ENCODE results near the gene FAM171A2.

DNA sequence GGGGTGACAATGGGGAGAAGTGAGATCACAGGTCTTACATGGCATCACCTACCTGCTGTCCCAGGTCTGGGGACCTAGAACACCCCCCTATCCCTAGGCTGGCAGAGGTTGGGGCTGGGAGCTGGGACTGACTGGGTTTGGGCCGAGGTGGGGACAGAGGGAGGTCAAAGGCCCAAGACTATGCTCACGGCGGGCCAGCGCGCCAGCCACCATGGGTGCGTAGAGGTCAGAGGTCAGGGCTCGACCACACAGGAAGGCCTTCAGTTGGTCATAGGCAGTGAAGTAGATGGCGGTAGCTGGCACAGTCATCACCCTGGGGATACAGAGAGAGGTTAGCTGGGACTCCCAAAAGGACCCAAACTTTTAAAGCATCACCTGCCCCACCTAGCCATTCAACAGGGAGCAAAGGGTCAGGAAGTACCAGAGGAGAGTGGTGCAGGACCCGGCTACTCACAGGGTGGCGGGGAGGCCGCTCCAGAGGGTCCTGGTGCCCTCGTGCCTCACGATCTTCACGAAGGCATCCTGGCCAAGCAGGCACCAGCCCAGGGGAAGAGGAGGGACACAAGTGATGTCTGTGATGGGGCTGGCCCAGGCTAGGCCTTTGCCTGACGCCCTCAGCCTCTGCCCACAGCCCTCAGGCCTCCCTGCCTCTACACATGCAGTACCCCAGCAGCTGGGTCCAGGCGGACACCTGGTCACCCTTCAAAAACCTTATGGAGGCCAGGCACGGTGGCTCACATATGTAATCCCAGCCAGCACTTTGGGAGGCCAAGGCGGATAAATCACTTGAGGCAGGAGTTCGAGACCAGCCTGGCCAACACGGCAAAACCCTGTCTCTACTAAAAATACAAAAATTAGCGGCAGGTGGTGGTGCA, 42.2 kb downstream of the FAM171A2 start:
- TF ChIP-seq, protein P1, sequence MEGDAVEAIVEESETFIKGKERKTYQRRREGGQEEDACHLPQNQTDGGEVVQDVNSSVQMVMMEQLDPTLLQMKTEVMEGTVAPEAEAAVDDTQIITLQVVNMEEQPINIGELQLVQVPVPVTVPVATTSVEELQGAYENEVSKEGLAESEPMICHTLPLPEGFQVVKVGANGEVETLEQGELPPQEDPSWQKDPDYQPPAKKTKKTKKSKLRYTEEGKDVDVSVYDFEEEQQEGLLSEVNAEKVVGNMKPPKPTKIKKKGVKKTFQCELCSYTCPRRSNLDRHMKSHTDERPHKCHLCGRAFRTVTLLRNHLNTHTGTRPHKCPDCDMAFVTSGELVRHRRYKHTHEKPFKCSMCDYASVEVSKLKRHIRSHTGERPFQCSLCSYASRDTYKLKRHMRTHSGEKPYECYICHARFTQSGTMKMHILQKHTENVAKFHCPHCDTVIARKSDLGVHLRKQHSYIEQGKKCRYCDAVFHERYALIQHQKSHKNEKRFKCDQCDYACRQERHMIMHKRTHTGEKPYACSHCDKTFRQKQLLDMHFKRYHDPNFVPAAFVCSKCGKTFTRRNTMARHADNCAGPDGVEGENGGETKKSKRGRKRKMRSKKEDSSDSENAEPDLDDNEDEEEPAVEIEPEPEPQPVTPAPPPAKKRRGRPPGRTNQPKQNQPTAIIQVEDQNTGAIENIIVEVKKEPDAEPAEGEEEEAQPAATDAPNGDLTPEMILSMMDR (IDR thresholded peaks at IDR 0.05; ENCODE audit: low read depth, low read length) = no peak
- TF ChIP-seq MYC (IDR thresholded peaks at IDR 0.05; ENCODE audit: low read depth, low read length) = no peak

Measured in NB4 (cell line).